ENCODE data around the gene ACADL.

The ACADL gene

DNA sequence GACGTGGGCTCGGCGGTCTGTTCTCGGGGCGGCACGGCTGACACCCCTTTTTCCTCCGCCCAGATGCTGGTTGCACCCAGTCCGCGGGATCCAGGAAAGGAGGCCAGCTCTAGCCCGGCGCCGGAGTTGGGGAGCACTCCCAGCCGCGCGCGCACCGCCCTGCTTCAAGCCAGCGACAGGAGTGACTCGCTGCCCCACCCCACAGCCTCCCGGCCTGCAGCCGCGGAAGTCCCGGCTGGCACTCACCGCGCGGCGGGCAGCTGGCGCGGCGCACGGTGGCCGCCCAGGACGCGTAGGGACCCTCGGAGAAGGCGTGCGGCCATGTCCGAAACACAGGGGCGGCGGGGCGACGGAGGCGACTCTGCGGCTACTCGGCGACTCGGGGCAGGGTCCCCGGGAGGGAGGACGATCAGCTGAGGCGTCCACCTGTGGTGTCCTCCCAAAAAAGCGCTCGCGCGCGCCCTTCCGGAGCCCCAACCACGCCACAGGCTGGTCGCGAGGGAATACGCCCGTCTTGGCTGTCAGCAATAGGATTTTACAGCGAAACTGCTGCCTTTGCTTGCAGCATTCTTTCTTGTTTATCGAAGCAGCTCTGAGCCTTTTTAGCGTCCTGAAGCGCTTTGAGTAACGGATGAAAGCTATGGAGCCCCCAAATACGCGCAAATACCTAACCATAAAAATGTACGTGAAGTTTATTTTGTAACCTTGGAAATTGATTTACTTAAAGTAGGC is at the start of gene ACADL:
Gene ACADL, minus strand, starts transcription at position 507 of the 732 bp plus-strand sequence. Its CDS starts 184 bp downstream, at position 323.
- no peak for DNase-seq

- no peak for DNase-seq
Observed at GRCh38 chr2:210271300-210271699, 46.1 kb upstream of the ACADL start.

GRCh38 chr2:210269148-210269547 is 43.9 kb upstream of the ACADL start:
- DNase-seq, result no peak

DNA sequence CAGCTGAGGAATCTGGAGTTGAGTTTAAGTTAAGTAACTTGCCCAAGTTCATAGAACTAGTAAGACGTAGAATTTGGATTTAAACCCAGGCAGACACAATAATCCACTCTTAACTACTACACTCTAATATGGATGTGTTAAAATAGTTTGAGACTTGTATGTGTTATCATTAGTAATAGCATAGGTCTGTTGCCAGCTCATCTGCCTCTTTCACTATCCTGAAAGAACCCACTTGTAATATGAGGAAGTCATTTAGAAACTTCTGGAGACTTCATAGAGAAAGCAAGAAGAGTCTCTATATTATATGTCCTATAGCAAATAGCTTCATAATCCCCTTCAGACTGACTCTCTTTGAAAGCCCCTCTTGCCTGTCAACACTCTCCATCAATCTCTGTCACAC is 43.0 kb upstream of the ACADL start:
- DNase-seq, result no peak

DNA sequence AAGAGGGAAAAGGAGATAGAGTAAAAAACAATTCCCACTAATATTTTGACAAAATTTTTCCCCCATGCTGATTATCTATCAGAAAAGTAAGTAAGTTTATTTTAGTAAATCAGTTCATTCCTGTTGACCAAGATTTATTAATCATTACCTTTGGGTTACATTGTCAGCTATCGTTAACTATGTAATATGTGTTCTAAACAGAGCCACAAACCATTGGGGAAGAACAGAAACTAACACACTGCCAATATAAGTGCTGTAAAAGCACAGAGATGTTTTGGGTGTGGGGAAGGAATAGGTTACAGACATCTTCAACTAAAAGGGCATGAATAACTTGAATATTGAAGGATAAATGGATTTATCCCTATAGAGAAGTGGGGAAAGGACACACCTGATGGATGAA is 42.5 kb upstream of the ACADL start:
- DNase-seq, result no peak

DNA sequence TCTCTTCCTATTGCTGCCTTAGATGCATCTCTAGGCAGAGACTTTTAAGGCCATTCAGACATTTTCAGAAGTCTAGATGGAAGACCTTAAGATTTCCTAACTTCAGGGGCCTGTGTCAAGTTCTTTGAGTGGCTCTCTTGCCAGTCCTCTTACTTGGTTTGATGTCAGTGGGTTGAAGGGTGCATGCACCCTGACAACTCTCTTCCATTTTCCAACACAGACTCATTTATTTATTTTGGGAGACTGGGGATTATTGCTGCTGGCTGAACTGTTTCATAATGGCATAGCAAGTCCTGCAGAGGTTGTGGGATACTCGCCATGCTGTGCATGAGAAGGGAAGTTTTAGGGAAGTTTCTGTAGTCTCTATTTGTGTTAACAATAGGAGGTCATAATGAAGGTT is 39.0 kb upstream of the ACADL start:
- no peak for DNase-seq

DNA sequence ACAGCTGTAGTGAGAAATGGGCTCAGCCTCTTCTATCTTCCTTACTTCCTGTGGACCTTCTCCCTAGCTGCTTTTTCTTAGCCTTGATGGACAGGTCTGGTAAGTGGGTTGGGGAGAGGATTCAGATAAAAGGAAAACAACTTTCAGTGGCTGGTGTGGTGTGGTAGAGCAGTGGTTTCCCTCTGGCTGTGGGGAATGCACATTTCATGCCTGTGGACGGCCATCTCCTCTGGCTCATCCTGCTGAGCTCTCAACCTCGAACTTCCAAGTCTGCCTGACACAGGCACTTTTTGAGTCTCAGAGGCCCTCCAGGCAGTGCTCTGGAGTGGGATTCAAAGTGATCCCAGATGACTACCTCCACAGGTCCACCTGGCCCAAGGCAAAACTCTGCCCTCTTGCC is 38.6 kb upstream of the ACADL start:
- no peak for DNase-seq

- DNase-seq, result no peak
Observed at GRCh38 chr2:210262036-210262435, 36.8 kb upstream of the ACADL start.

GRCh38 chr2:210259687-210260086 is 34.4 kb upstream of the ACADL start:
- DNase-seq, result no peak

DNA sequence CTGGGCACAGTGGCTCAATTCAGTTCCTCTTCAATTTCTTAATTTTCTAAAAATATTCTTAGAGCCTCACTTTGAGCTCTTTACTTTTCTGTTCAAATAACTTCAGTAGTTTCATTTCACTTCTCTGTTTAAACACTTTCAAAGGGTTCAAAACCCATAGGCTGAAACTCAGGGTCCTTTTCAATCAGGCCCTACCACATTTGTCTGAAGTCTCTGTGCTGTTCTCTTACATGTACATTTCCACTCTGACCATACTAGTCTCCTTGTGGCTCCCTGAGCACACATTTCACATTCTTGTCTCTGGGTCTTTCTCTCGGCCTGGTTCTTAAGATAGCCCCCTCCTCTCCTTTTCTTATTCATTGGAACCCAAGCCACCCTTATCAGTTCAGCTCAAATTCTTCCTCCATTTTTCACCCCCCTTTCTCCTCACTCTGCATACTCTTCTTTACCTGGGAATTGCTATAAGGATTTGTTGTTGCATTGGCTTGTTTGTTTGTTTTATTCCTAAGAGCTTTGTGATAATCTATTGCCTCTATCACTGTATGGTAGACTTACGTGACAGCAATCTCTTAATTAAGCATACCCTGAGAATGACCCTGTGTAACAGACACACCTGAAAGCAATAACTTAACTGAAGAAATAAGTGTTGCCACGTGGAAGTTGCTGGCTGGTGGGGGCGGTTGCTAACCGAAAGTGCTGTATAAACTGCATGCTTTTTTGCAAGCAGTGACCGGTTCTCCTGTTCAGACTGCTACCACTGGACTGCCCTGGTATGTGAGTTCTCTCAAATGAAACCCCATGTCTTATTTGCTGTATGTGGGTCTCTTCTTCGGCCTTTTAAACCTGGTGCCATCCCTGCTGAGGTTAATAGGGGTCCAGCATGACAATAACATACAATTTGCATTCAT is 27.7 kb upstream of the ACADL start:
- no peak for DNase-seq

DNA sequence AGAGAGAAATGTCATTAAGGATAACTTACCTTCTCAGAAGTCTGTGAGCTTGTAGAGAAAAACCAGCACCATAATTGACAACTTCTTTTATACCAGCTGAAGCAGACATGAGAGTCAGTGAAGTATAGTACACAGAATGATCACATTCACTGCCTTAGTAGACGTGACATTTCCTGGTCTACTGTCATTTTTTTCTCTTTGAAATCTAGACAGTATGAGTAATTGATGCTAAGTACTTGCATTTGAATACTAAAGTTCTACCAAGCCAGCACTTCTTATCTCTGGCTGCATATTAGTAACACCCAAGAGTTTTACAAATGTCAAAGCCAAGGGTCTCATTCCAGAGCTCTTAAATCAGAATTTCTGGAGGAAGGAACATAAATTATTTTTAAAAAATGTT is 25.4 kb upstream of the ACADL start:
- no peak for DNase-seq

DNA sequence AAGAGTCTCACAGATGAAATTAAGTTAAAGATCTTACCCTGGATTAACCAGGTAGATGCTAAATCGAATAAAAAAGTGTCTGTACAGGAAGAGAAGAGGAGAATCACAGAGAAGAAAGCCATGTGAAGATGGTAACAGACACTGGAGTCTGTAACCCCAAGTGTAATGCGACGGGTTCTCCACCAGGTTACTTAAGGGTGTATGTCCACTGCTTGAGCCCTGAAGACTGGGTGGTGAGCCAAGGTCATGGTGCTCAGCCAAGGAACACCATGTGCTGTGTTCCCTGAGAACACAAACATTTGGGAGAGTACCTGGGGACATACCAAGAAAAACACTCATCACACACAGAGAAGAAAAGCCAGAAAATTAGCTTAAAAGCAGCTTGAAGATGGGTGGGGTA is 8.2 kb upstream of the ACADL start:
- no peak for DNase-seq

DNA sequence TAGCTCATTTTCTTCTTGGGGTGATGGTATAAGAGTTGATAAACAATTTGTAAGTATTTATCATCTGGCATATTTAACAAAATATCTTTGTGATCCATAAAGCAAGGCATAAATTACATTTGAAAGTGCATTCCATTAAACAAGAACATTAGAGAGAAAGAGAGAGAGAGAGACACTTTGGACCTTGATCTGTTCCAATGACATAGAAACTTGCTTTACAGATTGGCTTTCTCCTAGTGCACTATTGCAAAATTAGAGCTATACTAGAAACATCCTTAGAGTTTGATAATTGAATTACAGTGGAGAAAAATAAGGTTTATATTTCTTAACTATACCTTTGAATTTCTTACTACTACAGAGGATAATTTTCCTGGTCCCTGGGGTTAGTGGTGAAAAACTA is 5.7 kb upstream of the ACADL start:
- no peak for DNase-seq

GRCh38 chr2:210230518-210230917 is 5.3 kb upstream of the ACADL start:
- no peak for DNase-seq

DNA sequence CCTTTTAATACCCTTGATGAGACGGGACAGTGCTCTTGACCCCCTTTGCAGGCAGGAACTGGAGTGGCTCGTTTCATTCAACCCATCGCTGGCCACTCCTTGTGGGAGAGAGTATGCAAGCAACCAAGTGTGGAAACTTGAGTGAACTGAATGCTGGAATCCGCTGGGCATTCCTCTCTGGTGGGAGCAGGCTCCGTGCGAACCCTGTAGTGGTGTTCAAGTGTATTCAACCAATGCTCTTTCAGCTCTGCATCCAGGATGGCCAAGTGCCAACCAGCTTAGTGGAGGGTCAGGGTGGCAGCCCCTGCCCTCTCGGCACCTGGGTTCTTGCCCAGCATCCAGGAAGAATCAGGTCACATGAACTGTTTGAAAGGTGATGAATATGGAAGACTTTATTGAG is 3.3 kb upstream of the ACADL start:
- no peak for DNase-seq

DNA sequence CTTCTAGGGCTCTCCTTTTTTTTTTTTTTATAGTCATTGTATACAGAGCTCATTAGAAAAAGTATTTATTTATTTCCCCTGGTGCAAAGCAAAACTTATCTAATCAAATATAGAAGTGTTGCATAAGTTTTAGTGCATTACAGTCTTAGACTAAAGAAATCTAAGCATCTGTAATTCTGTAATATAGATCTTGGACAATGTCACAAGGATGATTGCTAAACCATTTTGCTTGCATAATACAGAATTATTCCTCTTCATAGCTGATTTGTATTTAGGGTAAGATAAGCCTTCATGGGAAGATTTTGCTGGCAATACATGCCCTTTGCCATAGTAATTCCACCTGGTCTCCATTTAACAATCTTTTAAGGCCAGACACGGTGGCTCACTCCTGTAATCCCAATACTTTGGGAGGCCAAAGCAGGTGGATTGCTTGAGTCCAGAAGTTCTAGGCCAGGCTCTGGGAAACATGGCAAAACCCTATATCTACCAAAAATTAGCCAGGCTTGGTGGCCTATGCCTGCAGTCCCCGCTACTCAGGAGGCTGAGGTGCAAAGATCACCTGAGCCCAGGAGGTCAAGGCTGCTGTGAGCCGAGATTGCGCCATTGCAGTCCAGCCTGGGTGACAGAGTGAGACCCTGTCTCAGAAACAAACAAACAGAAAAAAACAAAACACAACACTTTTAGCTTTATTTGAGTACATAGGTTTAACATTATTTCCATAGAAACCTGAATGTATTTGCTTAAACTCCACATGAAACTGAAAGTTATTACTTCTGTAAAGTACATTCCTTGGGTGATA is 2.2 kb upstream of the ACADL start:
- DNase-seq, result no peak

DNA sequence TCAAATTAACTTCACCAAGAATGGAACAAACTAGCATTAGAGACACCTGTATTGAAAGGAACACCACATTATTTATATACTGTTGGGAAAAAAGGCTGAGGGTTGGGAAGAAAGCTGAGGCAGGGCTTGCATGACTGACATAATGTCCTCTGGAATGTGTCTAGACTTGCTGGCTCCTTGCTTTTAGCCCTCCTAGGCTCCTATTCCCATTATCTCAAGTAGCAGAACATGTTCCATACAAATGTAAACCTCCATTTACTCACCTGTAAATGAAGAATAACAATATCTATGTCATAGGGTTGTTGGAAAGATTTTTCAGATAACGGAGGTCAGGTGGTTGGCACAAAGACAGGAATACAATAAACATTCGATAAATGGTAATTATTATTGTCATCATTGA is 976 bp upstream of the ACADL start:
- peak; percentile 23 for DNase-seq

DNA sequence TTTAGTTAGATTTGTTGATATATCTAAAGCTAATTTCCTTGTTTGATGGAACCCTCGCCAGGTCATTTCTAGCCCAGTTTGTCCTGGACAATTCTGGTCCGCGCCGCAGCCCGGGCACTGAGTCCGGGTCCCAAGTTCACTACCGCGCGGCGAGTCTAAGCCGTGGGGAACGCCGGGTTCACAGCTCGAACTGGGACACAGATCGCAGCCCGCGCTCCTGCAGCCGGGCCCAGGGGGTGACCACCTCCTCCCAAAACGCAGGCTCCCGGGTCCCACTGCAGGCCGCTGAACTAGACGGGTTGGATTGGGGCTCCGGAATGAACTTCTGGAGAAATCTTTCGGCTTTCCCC is 681 bp downstream of the ACADL start:
- no peak for DNase-seq

DNA sequence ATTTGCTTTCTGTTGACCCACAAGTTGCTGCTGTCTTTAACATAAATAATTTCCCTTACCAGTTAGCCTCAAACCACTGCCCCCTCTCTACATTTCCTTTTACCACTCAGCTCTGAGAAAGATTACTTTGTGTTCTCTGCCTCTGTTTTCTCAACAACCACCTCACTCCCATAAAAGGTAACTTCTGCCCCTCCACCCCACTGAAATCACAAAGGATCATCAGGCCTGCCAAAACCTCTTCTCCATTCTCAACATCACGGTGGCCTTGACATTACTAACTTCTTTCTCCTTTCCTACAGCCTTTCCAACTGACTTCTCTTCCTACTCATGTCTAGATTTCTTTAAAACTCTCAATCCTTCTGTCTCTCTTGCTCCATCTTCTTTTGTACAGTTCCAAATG is 10.1 kb downstream of the ACADL start:
- DNase-seq, result no peak

- DNase-seq, result no peak
Observed at GRCh38 chr2:210210185-210210584, 15.1 kb downstream of the ACADL start.

GRCh38 chr2:210207929-210208328 is 17.3 kb downstream of the ACADL start:
- DNase-seq, result no peak

GRCh38 chr2:210203558-210203957 is 21.7 kb downstream of the ACADL start:
- DNase-seq, result no peak

DNA sequence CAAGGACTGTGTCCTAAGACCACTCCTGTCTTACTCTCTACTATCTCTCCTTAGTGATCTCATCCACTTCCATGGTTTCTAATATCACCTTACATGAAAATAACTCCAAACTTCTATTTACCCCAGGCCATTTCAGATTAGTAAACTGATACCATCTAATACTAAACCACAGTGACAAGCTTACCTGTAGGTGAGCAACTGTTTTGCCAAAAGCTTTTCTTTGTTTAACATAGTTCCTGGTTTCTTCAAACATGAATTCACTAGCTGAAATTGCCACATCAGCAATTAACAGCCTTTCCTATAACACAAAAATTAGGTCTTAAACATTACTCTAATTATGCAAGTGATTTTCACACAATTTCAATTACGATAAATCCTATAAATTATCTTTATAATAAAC is 22.1 kb downstream of the ACADL start:
- DNase-seq, result no peak

- peak; percentile 16 for DNase-seq
Observed at GRCh38 chr2:210199854-210200253, 25.4 kb downstream of the ACADL start.

Measured in DMS79 (cell line).